ENCODE measurements around the gene KIFC3. TPM values are rescaled to one million over a fixed set of nuclear protein-coding genes. Genes with fewer than 3 reads are reported as not detected.
A peak's percentile ranks its signal among the peaks of the same experiment; 100 is the strongest.
"Not testable (repeated sequence)": the region's sequence is repeated elsewhere in the genome, so short reads cannot be mapped to it uniquely, and the experiment has no call there.

KIFC3 gene
- total RNA-seq, 2 donors from 2014 or later: 3.8 to 5.7 TPM

DNA sequence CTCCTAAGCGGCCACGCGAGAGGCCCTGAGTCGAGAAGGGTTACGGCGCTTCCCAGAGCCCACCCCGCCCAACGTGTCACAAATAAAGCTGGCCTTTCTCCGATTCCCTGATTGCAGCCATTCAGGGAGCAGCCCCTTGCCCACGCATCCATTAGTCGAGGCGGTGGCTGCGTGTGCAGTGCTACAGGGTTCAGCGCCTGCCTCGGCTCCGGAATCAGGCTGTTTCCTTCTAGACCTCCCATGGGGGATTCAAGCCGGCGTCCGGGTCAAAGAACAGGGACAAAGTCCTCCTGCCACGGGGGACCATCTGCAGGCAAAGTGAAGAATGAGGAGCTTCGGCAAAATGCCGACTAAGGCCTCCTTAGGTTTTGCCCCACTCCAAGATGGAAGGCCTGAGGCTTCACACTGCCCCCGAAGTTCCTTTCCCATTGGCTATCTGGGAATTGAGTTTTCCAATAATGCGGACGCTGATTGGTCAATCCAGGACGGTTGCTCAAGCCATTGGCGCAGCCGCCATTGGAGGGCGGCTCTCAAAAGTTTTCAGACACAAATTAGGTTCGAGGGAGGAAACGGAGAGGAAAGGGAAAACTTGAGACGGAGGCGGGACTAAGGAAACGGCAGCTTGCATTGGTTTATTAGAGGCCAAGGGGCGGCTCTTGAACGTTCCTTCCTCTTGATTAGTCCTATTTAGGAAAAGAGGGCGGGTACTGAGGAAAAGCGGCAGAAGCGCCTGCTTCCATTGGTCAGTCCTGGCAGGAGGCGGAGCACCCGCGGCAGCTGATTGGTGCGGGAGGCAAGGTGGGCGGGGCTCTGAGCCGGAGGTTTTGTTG, 67.2 kb downstream of the KIFC3 start:
- Histone ChIP-seq H3K36me3 (no peaks in the 10 kb centered on the region), H3K4me1 (peaks cover 6% of the 10 kb centered on the region), H3K9me3 (no peaks in the 10 kb centered on the region), H3K9ac (ENCODE audit: low read depth in 2 of 2, low read length in 2 of 2) (peak overlapping the region; percentile 92 to 93), H3K4me3 (peak overlapping the region; percentile 80), H3K27me3 (no peaks in the 10 kb centered on the region), H3K27ac (peak overlapping the region; percentile 67)
- intact Hi-C loops (cut with DNase I): no loop called here
- TF ChIP-seq, protein P1, sequence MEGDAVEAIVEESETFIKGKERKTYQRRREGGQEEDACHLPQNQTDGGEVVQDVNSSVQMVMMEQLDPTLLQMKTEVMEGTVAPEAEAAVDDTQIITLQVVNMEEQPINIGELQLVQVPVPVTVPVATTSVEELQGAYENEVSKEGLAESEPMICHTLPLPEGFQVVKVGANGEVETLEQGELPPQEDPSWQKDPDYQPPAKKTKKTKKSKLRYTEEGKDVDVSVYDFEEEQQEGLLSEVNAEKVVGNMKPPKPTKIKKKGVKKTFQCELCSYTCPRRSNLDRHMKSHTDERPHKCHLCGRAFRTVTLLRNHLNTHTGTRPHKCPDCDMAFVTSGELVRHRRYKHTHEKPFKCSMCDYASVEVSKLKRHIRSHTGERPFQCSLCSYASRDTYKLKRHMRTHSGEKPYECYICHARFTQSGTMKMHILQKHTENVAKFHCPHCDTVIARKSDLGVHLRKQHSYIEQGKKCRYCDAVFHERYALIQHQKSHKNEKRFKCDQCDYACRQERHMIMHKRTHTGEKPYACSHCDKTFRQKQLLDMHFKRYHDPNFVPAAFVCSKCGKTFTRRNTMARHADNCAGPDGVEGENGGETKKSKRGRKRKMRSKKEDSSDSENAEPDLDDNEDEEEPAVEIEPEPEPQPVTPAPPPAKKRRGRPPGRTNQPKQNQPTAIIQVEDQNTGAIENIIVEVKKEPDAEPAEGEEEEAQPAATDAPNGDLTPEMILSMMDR (IDR thresholded peaks at IDR 0.05): no peak
- peak; percentile 98 for DNase-seq

DNA sequence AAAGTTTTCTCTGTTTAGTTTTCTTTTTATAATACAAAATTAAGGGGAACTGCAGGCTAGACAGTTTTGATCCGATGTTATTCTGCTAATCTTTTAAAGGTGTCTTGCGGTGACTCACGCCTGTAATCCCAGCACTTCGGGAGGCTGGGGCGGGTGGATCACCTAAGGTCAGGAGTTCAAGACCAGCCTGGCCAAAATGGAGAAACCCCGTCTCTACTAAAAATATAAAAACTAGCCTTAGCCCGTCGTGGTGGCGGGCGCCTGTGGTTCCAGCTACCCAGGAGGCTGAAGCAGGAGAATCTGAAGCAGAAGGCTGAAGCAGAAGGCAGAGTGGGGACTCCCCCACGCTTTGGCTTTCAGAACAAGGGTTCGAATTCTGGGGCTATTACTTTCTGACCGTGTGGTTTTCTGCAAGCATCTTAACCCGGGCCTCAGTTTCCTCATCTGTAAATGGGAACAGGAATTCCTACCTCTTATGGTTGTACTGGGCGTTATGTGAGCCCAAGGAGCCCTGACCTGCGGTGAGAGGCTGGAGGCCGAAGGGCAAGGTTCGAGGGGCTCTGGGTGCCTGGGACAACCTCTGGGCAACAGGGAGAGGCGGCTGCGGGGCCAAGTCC, 67.9 kb downstream of the KIFC3 start:
- no peak for DNase-seq
- H3K27me3 ChIP-seq: no peaks in the 10 kb centered on the region
- no peaks in the 10 kb centered on the region for H3K9me3 ChIP-seq
- no peaks in the 10 kb centered on the region for H3K36me3 ChIP-seq
- peak overlapping the region; percentile 67 for H3K27ac ChIP-seq
- TF ChIP-seq, protein P1 (IDR thresholded peaks at IDR 0.05): no peak
- H3K4me1 ChIP-seq: peaks cover 6% of the 10 kb centered on the region
- peak overlapping the region; percentile 91 to 93 for H3K9ac ChIP-seq (ENCODE audit: low read depth in 2 of 2, low read length in 2 of 2)
- intact Hi-C loops (cut with DNase I): no loop called here
- H3K4me3 ChIP-seq: peak overlapping the region; percentile 63

DNA sequence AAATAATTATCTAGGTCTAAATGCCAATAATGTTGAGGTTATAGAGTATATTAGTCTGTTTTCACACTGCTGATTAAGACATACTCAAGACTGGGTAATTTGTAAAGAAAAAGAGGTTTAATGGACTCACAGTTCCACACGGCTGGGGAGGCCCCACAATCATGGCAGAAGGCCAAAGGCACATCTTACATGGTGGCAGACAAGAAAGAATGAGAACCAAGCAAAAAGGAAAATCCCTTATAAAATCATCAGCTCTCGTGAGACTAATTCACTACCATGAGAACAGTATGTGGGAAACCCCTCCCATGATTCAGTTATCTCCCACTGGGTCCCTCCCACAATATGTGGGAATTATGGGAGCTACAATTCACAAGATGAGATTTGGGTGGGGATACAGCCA, 69.6 kb downstream of the KIFC3 start:
- Histone ChIP-seq H3K36me3 (no peaks in the 10 kb centered on the region), H3K4me3 (no peak overlapping the region), H3K27ac (no peak overlapping the region), H3K9me3 (no peaks in the 10 kb centered on the region), H3K27me3 (no peaks in the 10 kb centered on the region), H3K9ac (ENCODE audit: low read depth in 2 of 2, low read length in 2 of 2) (no peak overlapping the region), H3K4me1 (peaks cover 6% of the 10 kb centered on the region)
- TF ChIP-seq, protein P1 (IDR thresholded peaks at IDR 0.05): no peak
- intact Hi-C loops (cut with DNase I): no loop called here
- no peak for DNase-seq

DNA sequence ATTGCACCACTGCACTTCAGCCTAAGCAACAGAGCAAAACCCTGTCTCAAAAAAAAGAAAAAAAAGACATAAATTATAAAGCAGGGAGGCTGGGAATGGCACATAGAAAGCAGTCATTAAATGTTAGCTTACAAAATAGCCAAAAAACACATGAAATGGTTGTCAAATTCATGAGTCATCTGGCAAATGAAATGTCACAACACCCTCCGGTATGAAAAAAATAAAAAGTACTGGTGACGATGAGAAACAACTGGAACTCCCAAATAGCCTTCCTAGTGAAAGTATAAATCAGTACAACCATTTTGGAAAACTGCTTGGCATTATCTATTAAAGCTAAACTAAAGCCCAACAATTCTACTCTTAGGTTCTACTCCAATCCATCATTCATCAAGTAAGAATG, 70.3 kb downstream of the KIFC3 start:
- no peaks in the 10 kb centered on the region for H3K27me3 ChIP-seq
- DNase-seq: no peak
- H3K4me3 ChIP-seq: no peak overlapping the region
- intact Hi-C loops (cut with DNase I): no loop called here
- H3K9ac ChIP-seq (ENCODE audit: low read depth in 2 of 2, low read length in 2 of 2): no peak overlapping the region
- H3K27ac ChIP-seq: no peak overlapping the region
- TF ChIP-seq, protein P1 (IDR thresholded peaks at IDR 0.05): no peak
- H3K36me3 ChIP-seq: no peaks in the 10 kb centered on the region
- H3K4me1 ChIP-seq: peaks cover 4% of the 10 kb centered on the region
- no peaks in the 10 kb centered on the region for H3K9me3 ChIP-seq

DNA sequence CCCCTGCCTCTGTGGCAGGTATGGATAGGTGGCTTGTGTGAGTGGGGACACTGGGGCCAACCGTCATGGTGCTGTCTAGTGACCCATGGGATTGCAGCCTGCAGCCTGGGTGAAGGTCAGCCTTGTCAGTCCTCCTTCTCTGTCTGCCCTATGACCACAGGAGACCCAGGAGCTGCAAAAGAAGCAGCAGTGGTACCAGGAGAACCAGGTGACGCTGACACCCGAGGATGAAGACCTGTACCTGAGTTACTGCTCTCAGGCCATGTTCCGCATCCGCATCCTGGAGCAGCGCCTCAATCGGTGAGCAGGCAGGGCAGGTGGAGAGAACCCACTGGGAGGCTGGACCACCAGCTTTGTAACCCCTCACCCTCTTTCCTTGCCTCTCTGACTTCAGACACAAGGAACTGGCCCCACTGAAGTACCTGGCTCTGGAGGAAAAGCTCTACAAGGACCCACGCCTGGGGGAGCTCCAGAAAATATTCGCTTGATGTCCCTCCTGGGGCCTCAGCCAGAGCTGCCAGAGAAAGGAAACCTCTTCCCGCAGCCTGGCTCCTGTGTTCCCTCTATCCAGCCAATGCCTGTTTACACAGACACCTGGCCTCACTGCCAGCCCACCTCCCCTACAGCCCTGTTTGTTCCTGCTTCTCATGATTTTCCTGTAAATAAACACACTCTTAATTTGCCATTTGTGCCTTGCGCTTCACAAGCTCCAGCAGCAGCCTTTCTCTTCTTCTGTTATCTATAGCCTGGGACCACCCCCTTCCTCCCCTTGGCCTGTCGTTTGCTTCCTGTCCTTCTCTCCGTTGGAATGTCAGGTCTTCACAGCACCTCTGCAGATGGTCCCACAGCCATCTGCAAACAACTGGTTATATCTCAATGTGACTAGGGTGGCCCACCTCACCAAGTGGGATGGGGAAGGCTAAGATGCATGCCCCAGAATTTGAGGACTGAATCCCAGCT, 71.2 kb downstream of the KIFC3 start:
- no peak overlapping the region for H3K27ac ChIP-seq
- no peaks in the 10 kb centered on the region for H3K27me3 ChIP-seq
- no peaks in the 10 kb centered on the region for H3K4me1 ChIP-seq
- H3K36me3 ChIP-seq: no peaks in the 10 kb centered on the region
- TF ChIP-seq, protein P1 (IDR thresholded peaks at IDR 0.05): no peak
- no peak overlapping the region for H3K9ac ChIP-seq (ENCODE audit: low read depth in 2 of 2, low read length in 2 of 2)
- no peak for DNase-seq
- intact Hi-C loops (cut with DNase I): no loop called here
- no peak overlapping the region for H3K4me3 ChIP-seq
- no peaks in the 10 kb centered on the region for H3K9me3 ChIP-seq

DNA sequence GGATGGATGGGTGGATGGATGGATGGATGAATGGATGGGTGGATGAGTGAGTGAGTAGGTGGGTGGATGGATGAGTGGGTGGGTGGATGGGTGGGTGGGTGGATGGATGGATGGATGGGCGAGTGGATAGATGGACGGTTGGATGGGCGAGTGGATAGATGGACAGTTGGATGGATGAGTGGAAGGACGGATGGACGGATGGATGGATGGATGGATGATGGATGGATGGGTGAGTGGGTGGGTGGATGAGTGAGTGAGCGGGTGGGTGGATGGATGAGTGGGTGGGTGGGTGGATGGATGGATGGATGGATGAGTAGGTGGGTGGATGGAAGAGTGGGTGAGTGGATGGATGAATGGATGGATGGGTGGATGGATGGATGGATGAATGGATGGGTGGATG, 72.4 kb downstream of the KIFC3 start:
- DNase-seq; H3K36me3 ChIP-seq; intact Hi-C loops (cut with DNase I); H3K9me3 ChIP-seq; H3K27me3 ChIP-seq; H3K4me1 ChIP-seq; H3K9ac ChIP-seq (ENCODE audit: low read depth in 2 of 2, low read length in 2 of 2); H3K4me3 ChIP-seq; H3K27ac ChIP-seq: not testable (repeated sequence)

Measured in colonic mucosa (tissue), 4 donors.